HG03139 (cell line): ENCODE data around the gene PRSS22.

ENCODE experiments used
- ATAC-seq: cut with Tn5 transposase; IDR thresholded peaks from one replicate; pipeline ENCODE4 v1.9.1; 2021; ENCODE audit not compliant: unreplicated experiment

Gene PRSS22

DNA sequence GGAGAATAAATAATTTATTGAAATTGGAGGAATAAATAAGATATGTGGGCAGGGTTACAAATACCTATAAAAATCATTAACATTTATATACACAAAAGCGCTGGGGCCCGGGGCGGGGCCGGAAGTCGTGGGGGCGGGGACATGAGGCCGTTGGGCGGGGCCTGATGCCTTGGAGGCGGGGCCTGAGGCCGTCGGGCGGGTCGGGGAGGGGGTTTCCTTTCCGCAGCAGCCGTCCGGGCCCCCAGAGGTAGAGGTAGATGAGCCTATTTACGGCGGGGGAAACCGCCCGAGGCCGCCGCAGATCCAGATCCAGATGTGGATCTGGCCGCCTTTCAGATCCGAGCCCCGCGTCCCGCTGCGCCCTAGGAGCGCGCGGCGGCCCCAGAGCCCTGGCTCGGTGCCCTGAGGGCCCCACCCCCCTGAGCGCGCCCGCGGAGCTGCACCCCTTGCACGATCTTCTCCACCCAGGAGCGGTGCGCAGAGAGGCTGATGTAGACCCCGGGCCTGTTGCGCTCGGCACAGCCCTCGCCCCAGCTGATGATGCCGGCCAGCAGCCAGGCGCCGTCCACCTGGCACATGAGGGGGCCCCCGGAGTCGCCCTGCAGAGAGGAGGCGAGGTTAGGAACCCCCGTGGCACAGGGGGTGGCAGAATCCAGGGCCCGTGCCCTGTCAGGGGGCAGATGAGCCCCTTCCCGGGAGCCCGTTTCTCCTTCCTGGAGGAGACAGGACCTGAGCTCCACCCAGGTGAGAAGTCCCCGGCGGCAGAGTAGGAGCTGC is 5.1 kb downstream of the PRSS22 start:
- no peak for ATAC-seq

DNA sequence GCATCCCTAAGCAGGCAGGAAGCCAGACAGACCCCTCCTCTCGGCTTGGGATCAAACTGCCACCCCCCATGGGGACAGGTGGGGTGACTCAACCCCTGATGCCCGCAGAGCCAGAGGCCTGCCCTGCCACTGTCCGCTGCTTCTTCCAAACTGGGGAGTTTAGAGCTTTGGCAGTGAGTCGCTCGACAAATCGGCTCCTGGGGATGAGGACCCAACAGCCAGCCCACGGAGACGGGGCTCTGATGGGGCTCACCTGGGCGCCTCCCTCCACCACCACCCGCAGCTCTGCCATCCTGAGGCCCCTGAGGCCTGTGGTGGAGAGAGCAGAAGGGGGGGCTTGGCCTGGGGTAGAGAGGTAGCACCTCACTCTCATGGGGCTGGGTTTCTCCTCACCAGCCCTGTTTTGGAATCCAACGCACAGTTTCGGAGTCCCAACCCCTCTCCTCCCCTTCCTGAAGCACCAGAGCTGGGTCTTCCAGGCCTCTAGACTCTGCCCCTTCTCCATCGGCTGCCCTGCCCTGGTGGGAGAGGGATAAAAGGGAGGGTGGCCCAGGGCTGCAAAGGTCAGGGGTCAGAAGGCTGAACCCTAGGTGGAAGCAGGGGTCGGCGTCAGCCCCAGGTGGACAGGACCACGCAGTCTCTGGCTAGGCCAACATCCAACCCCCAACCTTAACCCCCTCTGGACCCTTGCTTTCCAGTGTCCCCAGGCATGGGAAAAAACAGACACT is 5.8 kb downstream of the PRSS22 start:
- no peak for ATAC-seq

DNA sequence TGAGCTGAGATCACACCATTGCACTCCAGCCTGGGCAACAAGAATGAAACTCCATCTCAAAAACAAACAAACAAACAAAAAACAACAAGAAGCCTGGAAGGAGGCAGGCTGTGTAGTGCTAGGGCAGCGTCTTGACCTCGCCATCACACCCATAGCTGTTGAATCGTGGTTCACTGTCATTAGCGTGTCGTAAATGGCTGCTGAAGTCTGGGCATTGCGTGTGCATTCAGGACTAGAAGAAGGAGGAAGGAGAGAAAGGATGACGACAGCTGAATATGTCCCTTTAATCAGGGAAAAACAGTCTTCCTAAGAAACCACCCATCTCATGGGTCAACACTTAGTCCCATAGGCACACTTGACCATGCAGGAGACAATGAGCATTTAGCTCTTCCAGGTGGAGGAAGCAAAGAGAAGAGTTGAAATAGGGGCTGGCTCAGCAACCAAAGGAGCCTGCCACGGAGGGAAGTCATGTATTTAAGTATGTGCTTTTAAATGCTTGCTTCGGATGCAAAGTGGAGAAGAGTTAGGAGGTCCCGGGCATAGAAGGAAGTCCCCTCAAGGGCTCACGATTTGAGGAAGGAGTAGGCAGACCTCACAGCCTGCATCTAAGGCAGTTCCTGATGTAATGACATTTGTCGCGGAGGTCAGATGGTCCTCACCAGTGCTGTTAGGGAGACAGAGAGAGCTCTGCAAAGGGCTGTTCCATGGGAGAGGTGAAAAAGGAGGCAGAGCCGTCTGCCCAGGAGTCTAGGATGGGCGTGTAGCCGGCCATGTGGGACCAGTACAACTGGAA is 8.8 kb downstream of the PRSS22 start:
- no peak for ATAC-seq

DNA sequence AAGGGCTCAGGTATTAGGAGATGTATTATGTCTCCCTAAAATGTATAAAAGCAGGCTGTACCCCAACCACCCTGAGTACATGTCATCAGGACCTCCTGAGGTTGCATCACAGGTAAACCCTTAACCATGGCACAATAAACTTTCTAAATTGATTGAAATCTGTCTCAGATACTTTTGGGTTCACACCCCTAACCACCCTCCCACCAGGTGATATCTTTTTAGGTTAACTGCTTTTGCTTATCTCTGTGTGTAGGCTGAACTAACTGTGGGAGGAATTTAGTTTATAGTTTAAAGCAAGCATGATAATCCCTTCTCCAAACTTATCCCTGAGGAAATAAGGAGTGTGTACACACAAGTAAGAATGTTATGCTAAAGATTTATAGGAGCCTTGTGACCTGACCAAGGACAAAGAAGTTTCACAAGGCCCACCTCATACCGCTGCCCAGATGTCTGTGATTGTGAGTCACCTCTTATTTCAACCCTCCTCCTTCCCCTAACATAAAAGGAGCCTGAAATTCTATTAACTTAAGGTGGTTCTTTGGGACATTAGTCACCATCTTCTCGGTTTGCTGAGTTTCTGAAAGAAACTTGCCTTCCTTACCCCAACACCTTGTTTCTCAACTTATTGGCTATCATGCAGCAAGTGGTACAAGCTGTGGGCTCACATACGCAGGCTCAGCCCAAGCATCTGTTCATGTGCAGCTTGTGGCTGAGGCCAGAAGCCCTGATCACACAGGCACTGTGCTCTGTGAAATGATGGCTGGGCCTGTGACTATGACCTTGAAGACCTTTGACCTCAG is 11.3 kb downstream of the PRSS22 start:
- no peak for ATAC-seq

DNA sequence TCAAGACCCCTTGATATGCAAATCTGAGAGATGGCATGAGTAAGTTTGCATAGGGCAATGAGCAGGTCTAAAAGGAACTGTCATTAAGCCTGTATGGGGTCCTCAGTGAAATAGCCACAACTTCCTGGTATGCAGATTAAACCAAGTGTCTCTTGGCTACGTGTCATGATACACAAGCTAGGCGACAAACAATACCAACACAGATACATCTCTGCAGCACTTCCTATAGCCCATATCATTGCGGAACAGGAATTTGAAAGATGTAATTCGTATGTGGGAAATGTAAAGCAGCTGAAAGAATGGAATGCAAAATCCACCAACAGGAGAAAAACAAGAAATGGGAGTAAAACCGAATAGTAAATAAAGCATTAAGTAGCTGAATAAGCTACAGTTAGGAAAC is 12.9 kb downstream of the PRSS22 start:
- ATAC-seq, result no peak

DNA sequence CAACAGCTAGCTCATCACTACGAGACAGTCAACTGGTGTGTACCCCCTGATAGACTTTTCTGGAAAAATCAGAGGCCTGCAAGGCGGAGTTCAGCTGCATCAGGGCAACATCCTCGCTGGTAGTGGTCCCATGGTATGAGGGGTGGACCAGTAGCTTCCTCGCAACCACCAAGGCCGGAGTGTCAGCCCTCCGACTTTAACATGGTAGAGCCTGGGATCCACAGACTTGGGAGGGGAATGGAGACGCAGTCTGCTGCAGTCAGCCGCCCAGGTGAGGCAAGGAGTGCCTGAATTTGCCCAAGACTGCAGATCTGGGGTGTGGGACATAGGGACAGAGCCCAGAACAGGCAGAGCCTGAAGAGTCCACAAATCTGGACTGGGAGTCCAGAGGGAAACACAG is 14.4 kb downstream of the PRSS22 start:
- ATAC-seq, result no peak

DNA sequence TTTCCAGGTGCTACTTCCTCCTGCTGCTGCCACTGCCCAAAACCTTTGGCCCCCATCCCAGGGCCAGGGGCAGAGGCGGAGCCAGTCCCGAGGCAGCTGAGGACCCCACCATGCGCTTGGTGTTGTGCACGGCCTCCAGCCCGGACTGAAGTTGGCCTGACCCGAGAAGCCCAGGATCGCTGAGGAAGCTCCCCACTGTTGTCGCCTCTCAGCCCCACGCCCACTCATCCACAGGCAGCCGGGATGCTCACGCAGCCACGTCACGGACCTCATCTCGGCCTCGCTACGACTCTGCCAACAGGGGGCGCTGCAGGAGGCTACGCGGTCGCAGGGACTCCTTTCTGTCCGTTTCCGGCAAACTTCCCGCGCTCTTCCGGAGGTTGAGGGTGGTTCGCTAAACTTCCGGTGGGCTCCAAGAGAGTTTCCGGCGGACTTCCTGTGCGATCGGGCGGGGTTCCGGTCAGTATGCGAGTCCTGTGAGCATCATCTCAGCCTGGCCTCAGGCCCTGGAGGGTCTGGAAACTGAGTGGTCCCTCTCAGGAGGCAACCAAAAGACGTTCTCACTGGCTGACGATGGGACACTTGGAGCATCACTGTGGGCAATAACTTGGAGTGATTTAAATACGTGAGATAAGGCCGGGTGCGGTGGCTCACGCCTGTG is 15.5 kb downstream of the PRSS22 start:
- ATAC-seq, result no peak

DNA sequence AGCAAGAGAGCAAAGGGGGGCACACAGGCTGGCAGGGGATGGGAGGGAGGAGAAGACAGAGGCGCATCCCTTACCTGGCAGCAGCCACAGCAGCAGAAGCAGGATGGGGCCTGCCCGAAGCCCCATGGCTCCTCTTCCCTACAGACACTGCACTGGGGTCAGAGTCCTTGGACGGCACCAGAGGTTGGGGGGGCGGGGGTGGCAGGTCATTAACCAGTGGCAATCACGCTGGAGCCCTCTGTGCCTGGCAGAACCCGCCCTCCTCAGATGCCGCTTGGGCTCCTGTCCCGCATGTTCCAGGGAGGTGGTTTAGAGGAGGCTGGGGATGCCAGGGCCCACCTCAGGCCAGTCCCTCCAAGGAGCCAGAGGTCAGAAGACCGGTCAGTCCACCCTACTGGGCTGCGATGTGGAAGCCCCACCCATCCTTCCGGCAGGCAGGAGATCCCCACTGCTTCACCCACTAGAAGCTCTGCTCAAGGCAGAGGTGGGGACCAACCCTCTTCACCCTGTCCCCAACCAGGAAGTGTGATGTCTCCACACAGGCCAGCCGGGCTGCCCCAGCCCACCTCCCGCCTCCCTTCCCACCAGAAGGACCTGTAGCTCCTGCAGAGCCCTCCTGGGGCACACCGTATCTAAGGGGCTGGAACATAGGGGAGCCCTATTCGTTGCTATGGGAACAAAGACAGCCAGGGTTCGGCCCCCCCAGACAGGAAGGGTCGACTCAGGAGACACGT is 16.2 kb downstream of the PRSS22 start:
- ATAC-seq, result no peak

DNA sequence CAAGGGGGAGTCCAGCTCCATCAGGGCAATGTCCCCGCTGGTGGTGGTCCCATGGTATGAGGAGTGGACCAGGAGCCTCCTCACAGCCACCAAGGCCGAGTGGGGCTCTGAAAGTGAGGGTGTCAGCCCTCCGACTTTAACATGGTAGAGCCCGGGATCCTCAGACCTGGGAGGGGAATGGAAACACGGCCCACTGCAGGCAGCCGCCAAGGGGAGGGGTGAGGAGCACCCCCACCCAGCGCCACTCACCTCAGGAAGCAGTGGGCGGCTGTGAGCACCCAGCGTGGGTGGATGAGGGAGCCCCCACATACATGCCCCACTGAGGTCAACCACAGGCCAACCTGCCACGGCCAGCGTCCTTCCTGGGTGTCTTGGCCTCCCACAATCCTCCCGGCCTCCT is 17.1 kb downstream of the PRSS22 start:
- ATAC-seq, result no peak

DNA sequence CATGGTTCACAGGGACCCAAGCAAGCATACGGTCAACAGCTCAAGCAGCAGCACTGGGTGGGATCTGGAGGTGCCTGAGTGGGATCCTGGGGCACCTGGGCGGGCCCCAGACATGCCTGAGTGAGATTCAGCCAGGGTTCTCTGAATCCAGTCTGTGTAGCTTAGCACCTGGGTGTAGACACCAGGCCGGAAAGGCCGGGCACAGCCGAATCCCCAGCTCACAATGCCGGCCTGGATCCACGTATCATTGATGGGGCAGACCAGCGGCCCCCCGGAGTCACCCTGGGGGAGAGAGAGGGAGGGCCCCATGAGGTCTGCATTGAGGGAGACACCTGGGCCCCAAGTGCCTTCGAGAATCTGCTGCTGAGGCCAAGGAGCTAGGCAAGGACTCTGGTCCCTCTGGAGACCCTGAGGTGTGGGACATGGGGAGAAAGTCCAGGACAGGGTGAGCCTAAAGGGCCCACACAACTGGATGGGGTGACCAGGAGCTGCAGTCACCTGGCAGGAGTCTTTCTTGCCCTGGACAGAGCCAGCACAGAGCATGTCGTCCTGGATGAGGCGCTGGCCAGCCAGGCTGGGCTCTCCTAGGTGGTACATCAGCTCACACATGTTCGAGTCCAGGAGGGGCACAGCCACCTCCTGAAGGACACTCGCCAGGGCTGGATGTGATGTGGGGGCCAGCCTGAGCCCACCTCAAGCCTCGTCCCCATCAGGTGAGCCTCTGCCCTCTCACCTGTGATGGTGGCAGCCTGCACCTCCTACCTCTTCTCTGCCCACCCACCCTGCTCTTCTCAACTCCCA is 18.1 kb downstream of the PRSS22 start:
- no peak for ATAC-seq

DNA sequence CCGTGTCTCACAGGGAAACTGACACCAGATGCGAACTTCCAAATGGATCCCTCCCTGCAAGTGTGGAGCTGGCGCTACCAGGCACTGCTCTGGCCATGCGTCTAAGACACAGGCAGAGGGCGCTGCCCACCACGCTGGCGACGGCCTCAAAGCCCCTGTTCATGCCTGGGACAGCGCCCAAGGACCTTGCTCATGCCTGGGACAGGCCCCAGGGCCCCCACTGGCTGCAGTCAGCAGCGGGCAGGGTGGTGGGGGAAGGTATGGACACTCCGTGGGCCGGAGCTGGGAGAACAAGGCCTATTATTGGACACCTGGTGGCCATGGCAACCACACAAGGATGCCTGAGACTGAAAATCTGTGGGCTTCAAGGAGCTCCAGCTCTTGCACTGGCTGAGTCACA is 19.0 kb downstream of the PRSS22 start:
- no peak for ATAC-seq

DNA sequence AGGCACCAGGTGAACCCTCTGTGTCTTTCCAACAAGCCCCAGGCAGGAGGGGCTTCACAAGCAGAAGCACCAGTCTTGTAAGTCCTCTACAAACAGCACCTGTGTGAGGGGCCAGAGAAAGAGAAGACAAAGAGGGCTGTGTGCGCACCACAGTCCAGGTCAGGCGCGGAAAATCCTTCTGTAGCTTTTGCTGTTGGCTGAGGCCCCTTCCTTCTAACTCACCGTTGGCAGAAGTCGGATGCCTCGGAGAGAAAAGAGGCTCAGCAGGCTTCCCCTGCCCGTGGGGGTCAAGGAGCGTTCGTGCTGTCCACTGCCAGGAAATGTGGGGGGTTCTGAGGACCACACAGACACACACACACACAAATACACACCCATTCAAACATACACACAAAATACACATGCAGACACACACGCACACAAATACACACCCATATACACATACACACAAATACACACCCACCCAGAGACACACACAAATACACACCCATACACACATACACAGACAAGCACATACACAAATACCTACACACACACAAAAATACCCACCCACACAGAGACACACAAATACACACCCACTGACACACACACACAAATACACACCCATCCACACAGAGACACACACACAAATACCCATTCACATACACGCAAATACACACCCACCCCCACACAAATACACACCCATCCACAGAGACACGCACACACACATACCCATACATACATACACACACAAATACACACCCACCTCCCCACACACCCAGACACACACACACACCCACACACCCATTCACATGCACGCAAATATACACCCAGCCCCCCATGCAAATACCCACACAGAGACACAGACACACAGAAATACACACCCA is 21.1 kb downstream of the PRSS22 start:
- no peak for ATAC-seq

DNA sequence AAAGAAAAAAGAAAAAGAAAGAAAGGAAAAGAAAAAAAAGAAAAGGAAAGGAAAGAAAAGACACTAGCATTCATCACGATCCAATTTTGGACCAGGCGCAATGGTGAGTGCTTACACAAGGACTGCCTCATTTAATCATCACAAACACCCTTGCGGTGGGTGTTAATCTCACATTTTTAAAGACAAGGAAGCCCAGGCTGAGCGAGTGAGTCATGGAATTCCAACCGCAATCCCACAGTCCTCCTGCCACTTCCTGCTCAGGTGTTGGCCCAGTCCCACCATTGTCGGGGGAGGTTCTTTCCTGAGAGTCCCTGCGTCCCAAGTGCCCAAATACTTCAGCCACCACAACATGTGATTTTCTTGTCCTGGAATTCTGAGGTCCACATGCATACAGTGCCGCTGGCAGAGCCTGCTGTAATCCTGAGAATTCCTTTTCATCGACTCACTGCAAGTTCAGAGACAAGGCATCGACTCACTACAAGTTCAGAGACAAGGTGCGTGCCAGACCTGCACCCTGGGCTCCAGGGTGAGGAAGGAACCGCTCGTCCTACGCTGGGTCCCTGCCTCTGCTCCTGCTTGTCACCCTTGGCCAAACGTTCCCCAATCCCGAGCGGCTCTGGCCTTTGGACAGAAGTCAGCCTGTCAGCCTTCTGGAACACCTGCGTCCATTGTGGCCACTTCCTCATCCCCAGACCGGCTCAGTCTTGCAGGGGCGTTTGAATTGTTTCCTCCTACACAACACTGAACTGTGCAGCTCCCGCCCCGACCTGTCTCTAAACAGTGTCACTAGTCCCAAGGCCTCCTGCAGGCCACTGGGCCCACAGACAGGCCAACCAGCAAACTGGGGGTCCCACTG is 22.1 kb downstream of the PRSS22 start:
- ATAC-seq, result no peak

DNA sequence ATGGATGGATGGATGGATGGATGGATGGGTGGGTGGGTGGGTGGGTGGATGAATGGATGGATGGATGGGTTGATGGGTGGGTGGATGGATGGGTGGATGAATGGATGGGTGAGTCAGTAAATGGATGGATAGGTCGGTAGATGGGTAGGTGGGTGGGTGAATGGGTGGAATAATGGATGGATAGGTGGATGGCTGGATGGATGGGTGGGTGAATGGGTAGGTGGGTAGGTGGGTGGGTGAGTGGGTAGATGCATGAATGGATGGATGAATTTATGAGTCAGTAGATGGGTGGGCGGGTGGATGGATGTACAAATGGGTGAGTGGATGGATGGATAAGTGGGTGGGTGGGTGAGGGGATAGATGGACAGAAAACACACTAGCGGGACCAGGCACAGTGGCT is 23.0 kb downstream of the PRSS22 start:
- no peak for ATAC-seq

DNA sequence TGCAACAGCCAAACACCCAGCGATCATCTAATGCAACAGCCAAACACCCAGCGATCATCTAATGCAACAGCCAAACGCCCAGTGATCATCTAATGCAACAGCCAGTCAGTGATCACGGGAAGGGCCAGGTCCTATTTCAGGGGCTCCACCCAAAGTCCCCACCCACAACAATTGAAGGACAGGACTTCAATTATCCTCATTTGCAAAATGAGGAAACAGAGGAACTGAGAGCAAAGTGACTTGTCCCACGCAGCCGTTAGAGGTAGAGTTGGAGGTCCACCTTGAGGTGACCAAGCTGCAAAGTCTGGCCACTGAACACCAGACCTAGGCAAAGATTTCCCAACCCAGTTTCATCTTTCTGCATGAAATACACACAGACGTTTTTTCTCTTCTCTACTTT is 24.2 kb downstream of the PRSS22 start:
- ATAC-seq, result no peak

DNA sequence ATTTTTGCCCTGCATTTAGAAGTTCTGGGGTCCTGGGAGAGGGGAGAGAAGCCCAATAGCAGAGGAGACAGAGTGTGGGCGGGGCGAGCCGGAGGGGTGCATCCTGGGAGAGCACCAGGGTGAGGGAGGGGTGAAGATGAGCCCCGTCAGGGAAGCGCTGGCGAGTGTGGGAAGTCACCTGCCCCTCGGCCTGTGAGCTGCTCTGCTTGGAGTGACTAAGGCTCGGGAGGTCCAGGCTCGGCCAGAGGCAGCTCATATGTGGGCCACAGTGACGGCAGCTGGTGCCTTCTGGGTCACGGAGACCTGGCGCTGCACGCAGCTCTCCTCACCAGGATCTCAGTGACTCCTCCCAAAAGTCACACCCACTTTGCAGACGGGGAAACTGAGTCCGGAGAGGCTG is 26.8 kb downstream of the PRSS22 start:
- no peak for ATAC-seq

DNA sequence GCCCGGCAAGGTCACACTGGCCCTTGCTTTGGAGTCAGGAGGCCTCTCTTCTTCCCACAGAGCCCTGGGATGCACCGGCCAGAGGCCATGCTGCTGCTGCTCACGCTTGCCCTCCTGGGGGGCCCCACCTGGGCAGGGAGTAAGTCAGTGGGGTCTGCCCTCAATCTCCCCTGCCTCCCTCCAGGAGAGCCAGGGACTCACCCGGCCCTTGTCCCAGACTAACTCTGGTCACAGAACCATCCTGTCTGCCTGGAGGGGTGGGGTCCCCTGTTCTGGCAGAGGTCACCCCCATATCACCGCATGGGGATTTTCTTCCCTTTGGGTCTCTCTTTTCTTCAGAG is 27.6 kb downstream of the PRSS22 start:
- ATAC-seq, result no peak
